Progenitor cell of endocrine pancreas (in vitro differentiated cells): ENCODE measurements around the gene CHRNB1. TPM values are rescaled to one million over a fixed set of nuclear protein-coding genes. Genes with fewer than 3 reads are reported as not detected.
"Not testable (repeated sequence)": the region's sequence is repeated elsewhere in the genome, so short reads cannot be mapped to it uniquely, and the experiment has no call there.

ENCODE experiments used
- DNase-seq: peaks from one replicate; pipeline ENCODE4 v3.0.0; 2021; ENCODE audit warnings: low spot score; ENCODE audit not compliant: unreplicated experiment
- H3K27ac Mint-ChIP-seq: 2 replicates; pipeline ENCODE4 v1.8.0; 2021; ENCODE audit warnings: mild to moderate bottlenecking, moderate library complexity, mixed read lengths
- H3K27me3 Mint-ChIP-seq: 2 replicates; pipeline ENCODE4 v1.8.0; 2021; ENCODE audit warnings: mixed read lengths
- H3K36me3 Mint-ChIP-seq: 2 replicates; pipeline ENCODE4 v1.8.0; 2022; ENCODE audit warnings: mixed read lengths; ENCODE audit not compliant: insufficient read depth
- H3K4me1 Mint-ChIP-seq: 2 replicates; pipeline ENCODE4 v1.8.0; 2021; ENCODE audit warnings: low read depth, mixed read lengths
- H3K4me3 Mint-ChIP-seq: 2 replicates; pipeline ENCODE4 v1.8.0; 2021; ENCODE audit warnings: low read depth, mild to moderate bottlenecking, moderate library complexity, mixed read lengths
- H3K9me3 Mint-ChIP-seq: 2 replicates; pipeline ENCODE4 v1.8.0; 2021; ENCODE audit warnings: low read depth, mixed read lengths
- CTCF ChIP-seq: fragments of 200-600 bp; sonication (generic); IDR thresholded peaks from one replicate; pipeline ENCODE4 v1.5.0; 2021; ENCODE audit warnings: antibody characterized with exemption, mild to moderate bottlenecking; ENCODE audit not compliant: unreplicated experiment
- total RNA-seq: library from RNA; stranded (reverse); gene quantifications from 2 replicates; pipeline ENCODE4 v1.2.1, GENCODE V29; 2021

The CHRNB1 gene
- total RNA-seq, 1 donor from 2014 or later = 17.2 TPM

DNA sequence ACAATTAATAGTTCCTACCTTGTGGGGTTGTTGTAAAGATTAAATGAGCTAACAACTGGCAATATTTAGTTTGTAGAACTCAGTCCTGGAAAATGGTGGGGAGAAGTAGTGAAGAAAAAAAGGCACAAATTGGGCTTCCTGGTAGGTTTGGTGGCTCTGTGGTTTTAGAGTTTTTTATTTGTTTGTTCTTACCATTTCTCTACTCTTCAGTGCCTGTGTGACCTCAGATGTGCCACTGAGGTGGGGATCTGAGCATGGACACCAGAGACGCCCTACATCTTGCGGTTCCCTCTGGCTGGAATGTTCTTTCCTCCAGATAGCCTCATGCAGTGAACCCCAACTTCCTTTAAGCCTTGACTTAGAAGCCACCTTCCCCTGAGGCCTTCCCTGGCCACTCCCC is 26.9 kb downstream of the CHRNB1 start:
- Mint-ChIP-seq H3K27ac (peak overlapping the region; percentile 82), H3K27me3 (no peaks in the 10 kb centered on the region), H3K9me3 (no peaks in the 10 kb centered on the region), H3K4me1 (peaks cover 13% of the 10 kb centered on the region), H3K4me3 (no peak overlapping the region), H3K36me3 (no peaks in the 10 kb centered on the region)
- no peak for TF ChIP-seq CTCF
- DNase-seq = no peak

GRCh38 chr17:7474767-7475166 is 29.9 kb downstream of the CHRNB1 start:
- not testable (repeated sequence) for H3K27me3 Mint-ChIP-seq, H3K4me3 Mint-ChIP-seq, H3K27ac Mint-ChIP-seq, DNase-seq, H3K36me3 Mint-ChIP-seq, H3K9me3 Mint-ChIP-seq
- peaks cover 26% of the 10 kb centered on the region for H3K4me1 Mint-ChIP-seq

- no peaks in the 10 kb centered on the region for H3K9me3 Mint-ChIP-seq
- peak overlapping the region; percentile 49 for H3K27ac Mint-ChIP-seq
- peaks cover 32% of the 10 kb centered on the region for H3K4me1 Mint-ChIP-seq
- no peak for TF ChIP-seq CTCF
- no peak for DNase-seq
- no peaks in the 10 kb centered on the region for H3K27me3 Mint-ChIP-seq
- H3K4me3 Mint-ChIP-seq = no peak overlapping the region
- no peaks in the 10 kb centered on the region for H3K36me3 Mint-ChIP-seq
Observed at GRCh38 chr17:7475764-7476422, 31.0 kb downstream of the CHRNB1 start.

- TF ChIP-seq CTCF = no peak
- no peak for DNase-seq
- no peaks in the 10 kb centered on the region for H3K27me3 Mint-ChIP-seq
- H3K4me1 Mint-ChIP-seq = peaks cover 35% of the 10 kb centered on the region
- H3K36me3 Mint-ChIP-seq = no peaks in the 10 kb centered on the region
- H3K4me3 Mint-ChIP-seq = no peak overlapping the region
- peak overlapping the region; percentile 49 for H3K27ac Mint-ChIP-seq
- H3K9me3 Mint-ChIP-seq = no peaks in the 10 kb centered on the region
Observed at GRCh38 chr17:7476494-7476893, 31.6 kb downstream of the CHRNB1 start.

- H3K4me3 Mint-ChIP-seq = no peak overlapping the region
- H3K9me3 Mint-ChIP-seq = no peaks in the 10 kb centered on the region
- peaks cover 37% of the 10 kb centered on the region for H3K4me1 Mint-ChIP-seq
- no peaks in the 10 kb centered on the region for H3K27me3 Mint-ChIP-seq
- peak overlapping the region; percentile 99 for H3K27ac Mint-ChIP-seq
- DNase-seq = no peak
- TF ChIP-seq CTCF = no peak
- H3K36me3 Mint-ChIP-seq = no peaks in the 10 kb centered on the region
Observed at GRCh38 chr17:7476951-7477350, 32.1 kb downstream of the CHRNB1 start.
